A549 treated with AZD9567 at 1 μM for 4 hours (cell line): ENCODE data around the gene GPR171. TPM values are rescaled to one million over a fixed set of nuclear protein-coding genes. Genes with fewer than 3 reads are reported as not detected.

Source experiments
- total RNA-seq: library from RNA; stranded (reverse); fragments of 200-300 nt; extraction: Qiagen RNA extraction; gene quantifications from 5 replicates; pipeline ENCODE4 v1.2.3, GENCODE V29; 2022; ENCODE audit not compliant: insufficient read depth

Gene GPR171, protein sequence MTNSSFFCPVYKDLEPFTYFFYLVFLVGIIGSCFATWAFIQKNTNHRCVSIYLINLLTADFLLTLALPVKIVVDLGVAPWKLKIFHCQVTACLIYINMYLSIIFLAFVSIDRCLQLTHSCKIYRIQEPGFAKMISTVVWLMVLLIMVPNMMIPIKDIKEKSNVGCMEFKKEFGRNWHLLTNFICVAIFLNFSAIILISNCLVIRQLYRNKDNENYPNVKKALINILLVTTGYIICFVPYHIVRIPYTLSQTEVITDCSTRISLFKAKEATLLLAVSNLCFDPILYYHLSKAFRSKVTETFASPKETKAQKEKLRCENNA
- total RNA-seq = not detected in 5 replicates

DNA sequence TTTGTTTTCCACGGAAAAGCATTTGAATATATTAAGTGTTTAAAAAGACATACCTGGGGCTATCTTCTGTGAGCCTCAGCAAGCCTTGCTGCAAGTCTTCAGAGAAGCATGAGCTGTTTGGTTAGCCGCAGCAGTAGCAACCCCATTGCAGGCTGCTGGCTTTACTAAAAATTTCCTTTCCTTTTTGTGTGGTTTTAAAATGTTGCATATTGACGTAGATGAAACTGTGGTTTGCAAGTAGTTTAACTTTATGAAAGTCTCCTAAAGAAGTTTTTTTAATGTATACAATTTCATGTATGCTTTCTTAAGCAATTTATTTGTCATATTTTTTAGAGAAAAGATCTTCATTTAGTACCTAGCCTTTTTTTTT lies at the start of gene GPR171:
GPR171 (minus strand) TSS at position 166 of the 370 bp plus-strand sequence. CDS start 3,830 bp downstream, outside the sequence.

Other genes with a start within 250 kb of the GPR171 start
- not detected in 5 replicates for gene CLRN1, start 230.5 kb downstream of the GPR171 start, total RNA-seq
- 0.29 to 0.65 TPM (median 0.44 TPM) in 5 replicates for gene MED12L, start 117.6 kb downstream of the GPR171 start, total RNA-seq
- gene P2RY14, start 75.3 kb upstream of the GPR171 start, total RNA-seq = not detected in 5 replicates
- gene GPR87, start 113.6 kb upstream of the GPR171 start, total RNA-seq = 1.1 to 4.1 TPM (median 1.3 TPM) in 5 replicates
- not detected in 5 replicates for gene P2RY13, start 126.3 kb upstream of the GPR171 start, total RNA-seq
- gene P2RY12, start 181.5 kb upstream of the GPR171 start, total RNA-seq = not detected in 5 replicates